DMS153 treated with DMSO at 0.1 percent for 48 hours (cell line): ENCODE data around the gene CUX1.
"Not testable (repeated sequence)": the region's sequence is repeated elsewhere in the genome, so short reads cannot be mapped to it uniquely, and the experiment has no call there.

ENCODE experiments used
- DNase-seq: peaks from one replicate; lab custom pipeline; 2025; ENCODE audit not compliant: unreplicated experiment; lab: John Stamatoyannopoulos, UW

The CUX1 gene

DNA sequence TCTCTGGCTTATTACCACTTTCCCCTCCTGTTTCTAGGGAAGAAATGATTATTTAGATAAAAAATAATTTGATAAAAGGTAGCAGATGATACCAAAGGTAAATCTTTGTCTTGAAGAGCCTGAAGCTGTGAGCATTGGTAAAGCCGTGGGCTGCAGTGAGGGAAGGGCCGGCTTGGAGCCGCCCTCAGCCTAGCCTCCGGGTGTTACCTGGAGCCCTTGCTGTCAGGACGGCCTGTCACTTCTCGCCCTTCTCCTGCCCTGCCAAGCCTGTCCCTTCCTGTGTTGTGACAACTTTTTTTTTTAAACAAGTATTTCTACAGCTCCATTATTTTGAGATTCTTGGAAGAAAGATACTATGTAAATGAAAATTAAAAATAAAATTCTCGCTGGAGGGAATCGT lies 7.0 kb downstream of the CUX1 start:
- DNase-seq: no peak

DNA sequence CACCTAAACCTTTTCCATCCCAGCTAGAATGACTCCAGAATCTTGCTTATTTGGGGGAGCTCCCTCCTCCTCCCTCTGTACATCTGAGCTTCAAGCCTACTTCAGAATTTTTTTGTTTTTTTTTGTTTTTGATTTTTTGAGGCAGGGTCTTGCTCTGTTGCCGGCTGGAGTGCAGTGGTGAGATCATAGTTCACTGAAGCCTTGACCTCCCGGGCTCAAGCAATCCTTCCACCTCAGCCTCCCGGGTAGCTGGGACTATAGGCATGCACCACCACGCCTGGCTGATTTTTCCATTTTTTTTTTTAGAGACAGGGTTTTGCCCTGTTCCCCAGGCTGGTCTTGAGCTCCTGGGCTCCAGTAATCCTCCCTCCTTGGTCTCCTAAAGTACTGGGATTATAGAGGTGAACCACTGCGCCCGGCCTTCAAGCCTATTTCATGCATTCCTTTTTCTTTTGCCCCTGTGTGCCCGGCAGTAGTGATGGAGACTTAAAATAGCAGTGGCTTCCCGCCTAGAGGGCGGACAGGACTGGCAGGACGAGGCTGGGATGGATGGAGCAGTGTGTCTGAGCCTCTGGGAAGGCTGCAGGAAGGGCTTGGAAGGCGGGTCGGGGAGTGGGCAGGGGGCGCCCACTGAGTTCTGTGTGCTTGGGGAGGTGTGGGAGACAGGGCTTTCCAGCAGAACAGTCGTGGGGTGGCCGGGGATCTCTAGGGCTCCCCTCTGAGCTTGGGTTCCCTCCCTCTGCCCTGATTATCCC lies 8.8 kb downstream of the CUX1 start:
- no peak for DNase-seq

DNA sequence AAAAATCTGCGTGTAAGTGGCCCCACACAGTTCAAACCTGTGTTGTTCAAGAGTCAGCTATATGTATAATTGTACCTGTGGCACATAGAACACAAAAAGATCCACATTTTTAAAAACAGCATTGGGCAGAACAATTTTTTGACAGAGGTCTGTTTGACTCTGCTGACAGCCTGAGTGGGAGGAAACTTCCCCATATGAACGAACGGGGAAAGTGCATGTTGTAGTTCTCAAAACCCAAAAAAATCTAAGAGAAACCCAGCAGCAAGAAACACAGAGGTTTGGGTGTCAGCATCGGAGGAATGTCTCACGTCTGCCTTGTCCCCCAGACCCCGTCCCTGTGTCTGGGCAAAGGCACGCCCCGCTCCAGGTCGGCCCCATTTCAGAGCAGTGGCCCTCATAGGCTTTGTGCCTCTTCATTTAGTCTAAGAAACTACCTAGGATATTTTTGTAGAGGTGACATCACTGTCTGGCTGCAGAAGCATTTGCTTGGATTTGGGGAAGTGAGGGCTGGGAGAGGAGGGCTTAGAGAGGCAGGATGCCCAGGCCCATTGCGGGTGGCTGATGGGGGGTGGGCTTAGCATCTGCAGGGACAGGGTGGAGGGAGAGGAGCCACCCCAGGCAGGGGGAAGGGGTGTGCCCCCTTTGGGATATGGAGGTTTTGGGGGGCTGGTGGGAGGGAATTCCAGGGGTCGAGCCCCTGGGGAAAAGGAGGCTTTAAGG lies 11.0 kb downstream of the CUX1 start:
- DNase-seq: no peak

DNA sequence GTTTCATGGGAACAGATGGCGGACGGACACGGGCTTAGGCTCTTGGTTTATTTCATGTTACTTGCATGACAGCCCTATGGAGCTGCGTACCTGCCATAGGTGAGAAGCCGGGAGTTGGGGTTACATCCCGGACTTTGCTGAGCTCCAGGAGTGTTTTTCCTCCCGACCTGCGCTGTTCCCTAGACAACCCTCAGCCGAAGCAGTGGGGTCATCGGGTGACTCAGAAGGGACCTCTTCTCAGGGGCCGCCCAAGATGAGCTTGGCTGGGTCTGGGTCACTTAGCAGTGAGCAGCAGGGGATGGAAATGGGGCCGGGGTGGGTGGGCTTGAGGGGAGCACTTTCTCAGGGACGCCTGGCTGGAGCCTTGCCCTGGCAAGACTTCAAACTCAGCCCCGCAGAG lies 11.9 kb downstream of the CUX1 start:
- DNase-seq: no peak

DNA sequence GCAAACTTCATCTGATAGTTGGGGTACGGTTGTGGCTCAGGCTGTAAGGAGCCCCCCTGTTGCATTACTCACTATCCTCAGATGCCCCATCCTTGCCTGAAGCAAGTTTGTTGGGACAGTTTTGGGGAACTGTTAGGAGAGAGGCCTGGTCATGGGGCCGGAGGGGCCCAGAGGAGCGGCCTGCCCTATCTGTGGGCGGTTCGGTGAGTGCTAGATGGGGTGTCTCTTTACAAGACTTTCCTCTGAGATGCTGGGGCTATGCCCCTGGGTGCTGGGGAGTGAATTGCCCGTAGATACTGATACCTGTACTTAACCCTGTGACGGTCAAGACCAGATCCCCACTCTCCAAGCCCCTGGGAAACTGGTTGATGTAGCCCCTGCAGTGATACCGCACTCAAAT lies 12.4 kb downstream of the CUX1 start:
- DNase-seq: no peak

DNA sequence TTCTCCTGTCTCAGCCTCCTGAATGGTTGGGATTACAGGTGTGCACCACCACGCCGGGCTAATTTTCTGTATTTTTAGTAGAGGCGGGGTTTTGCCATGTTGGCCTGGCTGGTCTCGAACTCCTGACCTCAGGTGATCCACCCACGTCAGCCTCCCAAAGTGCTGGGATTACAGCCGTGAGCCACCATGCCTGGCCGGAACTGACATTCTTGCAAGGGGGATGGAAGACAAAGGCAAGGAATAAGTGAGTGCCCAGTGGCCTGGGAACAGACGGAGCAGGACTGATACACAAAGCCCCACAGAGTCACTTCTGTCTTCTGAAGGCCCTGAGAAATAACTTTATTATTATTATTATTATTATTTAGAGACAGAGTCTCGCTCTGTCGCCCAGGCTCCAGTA lies 14.0 kb downstream of the CUX1 start:
- DNase-seq: not testable (repeated sequence)

DNA sequence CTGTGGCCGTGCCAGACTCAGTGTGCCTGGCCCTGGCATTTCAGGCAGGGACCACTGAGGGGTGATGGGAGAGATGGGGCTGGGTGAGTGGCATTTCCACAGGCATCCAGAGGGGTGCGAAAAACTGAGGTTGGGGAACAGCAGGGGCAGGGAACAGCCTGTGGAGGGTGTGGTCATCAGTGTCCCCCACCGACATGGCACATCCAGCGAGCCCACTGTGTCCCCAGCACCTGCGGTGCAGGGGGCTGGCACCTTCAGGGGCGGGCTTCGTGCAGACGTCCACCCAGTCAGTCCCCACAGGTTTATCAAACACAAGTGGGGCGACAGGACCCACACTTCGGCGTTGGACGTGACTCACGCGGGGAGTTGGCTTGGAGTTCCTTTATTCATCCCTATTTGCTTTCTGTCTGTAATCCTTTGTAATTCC lies 14.8 kb downstream of the CUX1 start:
- DNase-seq: no peak

DNA sequence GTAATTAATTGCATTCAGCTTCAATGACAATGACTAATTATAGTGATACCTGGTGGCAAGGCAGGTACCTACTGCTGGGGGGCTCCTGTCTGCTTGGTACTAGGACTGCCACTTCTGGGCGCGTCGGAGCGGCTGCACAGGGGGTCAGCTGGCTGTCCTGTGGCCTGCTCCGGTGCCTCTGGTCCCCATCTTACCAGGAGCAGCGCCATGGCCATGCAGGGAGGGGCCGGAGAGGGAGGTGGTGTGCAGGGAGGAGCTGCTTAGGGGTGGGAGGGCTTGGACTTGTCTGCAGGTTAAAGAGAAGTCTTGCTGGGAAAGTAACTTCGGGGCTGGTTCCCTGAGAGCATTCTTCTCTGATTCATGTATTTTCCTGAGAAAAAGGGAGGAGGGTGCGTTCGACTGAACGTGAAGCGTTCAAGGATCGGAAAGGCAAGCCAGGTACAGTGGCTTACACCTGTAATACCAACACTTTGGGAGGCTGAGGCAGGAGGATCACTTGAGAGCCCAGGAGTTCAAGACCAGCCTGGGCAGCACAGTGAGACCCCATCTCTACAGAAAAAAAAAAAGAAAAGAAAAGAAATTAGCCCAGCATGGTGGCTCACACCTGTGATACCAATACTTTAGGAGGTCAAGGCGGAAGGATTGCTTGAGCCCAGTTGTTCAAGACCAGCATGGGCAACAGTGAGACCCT lies 15.4 kb downstream of the CUX1 start:
- DNase-seq: no peak

DNA sequence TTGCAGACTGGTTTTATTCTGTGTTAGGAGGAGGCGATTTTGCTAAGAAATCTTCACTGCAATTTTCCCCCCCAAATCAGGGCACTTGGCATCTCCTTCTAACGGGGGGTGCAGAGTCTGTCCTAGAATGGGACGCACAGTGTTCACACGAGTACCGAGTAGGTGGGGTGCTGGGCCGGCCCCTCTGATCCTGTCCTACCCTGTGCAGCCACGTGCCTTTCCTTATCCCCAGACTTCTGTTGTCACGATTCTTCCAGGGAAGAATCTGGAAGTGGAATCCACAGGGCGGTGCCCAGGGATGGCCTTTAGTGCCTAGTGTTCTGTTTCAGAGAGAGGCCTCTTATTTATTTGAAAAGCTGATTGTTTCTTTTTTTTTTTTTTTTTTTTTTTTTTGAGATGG lies 16.4 kb downstream of the CUX1 start:
- DNase-seq: no peak

DNA sequence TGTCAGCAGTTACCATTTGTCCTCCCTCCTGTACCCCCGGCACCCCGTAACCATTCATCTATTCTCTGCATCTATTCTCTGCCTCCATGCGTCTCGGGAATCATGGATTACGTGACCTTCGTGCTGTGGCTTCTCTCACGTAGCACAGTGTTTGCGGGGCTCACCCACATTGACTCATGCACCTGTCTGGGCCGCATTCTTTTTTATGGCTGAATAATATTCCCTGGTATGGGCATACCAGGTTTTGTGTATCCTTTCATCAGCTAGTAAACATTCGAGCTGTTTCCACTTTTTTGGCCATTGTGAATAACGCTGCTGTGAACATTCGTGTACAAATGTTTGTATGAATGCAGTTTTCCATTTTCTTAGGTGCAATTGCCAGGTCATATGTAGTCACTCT lies 17.7 kb downstream of the CUX1 start:
- DNase-seq: no peak

DNA sequence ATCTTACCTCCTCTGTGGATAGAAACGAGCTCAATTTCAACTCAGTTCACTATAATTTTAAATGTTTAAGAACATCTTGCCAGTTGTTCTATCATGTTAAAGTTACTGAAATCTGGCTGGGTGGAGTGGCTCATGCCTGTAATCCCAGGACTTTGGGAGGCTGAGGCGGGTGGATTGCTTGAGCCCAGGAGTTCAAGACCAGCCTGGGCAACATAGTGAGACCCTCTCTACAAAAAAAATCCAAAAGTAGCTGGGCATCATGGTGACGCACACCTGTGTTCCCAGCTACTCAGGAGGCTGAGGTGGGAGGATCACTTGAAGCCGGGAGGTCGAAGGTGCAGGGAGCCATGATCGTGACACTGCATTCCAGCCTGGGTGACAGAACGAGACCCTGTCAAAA lies 20.0 kb downstream of the CUX1 start:
- not testable (repeated sequence) for DNase-seq

DNA sequence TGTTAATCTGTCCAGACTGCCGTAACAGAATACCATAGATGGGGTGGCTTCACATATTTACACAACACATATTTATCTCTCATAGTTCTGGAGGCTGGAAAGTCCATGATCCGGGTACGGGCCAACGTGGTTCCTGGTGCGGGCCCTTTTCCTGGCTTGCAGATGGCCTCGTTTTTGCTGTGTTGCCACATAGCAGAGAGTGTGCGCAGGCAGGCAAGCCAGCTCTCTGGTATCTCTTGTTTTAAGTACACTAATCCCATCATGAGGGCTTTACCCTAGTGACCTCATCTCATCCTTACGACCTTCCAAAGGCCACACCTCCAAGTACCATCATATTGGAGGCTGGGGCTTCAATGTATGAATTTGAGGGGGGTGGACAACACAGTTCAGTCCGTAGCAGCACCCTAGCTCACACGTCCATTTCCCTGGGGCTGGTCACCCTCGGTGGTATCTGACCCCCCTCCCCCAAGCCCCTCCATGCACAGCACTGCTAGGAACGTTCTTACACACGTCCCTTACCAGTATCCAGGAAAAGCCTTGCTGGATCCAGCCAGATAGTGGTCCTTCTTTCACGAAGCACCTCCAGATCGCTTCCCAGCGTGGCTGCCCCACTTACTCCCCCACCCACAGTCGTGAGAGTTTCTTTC lies 21.5 kb downstream of the CUX1 start:
- DNase-seq: no peak

DNA sequence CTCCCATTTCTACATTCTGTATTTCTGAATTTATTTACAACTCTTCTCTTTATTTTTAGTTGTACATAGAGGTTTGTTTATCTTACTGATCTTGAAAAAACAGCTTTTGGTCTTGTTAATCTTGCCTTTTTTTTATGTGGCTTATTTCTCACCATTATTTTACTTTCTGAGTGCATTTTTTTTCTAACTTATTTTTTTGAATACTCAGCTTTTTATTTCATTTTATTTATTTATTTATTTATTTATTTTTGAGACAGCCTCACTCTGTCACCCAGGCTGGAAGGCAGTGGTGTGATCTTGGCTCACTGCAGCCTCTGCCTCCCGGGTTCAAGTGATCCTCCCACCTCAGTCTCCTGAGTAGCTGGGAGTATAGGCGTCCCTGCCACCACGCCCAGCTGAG lies 23.9 kb downstream of the CUX1 start:
- no peak for DNase-seq

DNA sequence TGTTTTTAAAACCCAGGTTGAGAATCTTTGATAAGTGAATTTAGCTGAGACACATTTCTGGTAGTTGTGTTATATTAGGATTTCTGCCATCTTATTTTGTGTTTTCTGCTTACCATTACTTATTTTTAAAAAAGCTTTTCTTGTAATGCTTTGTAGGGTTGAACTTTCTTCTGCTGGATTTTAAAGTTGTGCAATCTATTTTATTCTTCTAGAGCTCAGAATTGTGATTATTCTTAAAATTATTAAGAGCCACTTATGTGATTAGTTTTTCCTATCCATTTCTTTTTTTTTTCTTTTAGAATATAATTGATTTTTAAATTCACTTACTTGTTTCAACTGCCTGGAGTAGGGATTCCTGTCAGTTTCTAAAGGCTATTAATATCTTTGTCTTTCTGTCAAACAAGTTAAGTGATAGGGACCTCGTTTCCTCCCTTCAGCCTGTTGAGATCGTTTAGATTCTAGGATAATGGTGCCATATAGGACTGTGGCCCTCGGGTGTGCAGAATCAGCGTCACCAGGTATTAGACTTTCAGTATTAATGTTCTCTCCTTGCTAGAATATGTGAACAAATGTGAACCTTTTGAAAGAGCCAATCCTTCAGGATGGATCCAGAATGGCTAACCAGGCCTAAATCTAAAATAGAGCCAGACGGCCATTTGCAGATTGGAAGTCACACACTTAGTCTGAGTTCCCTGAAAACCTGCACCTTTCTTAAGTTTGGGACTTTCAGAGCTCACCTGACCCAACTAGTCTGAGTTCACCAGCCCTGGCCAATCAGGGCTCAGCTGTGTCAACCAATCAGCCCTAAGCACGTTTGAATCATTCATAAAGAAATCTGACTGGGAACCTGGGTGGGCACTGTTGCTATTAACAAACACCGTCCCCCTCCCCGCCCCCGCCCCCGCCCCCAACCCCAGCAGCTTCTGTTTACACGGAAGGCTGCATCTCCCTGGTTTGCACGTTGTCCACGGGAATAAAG lies 26.2 kb downstream of the CUX1 start:
- no peak for DNase-seq

DNA sequence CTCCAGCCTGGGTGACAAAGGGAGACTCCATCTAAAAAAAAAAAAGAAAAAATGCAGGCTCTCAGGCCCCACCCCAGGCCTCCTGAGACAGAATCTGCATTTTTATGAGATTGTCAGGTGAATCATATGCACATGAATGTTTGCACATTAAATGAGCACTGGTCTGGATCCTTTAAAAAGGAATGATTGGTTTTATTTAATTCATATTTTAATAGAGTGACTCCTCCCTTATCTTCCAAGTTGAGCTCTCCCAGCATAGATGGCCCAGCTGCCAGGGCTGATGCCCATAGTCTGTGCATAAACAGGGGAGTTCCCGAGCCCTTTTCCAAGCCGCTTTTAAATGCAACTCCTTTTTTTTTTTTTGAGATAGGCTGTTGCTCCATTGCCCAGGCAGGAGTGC lies 28.5 kb downstream of the CUX1 start:
- DNase-seq: no peak

DNA sequence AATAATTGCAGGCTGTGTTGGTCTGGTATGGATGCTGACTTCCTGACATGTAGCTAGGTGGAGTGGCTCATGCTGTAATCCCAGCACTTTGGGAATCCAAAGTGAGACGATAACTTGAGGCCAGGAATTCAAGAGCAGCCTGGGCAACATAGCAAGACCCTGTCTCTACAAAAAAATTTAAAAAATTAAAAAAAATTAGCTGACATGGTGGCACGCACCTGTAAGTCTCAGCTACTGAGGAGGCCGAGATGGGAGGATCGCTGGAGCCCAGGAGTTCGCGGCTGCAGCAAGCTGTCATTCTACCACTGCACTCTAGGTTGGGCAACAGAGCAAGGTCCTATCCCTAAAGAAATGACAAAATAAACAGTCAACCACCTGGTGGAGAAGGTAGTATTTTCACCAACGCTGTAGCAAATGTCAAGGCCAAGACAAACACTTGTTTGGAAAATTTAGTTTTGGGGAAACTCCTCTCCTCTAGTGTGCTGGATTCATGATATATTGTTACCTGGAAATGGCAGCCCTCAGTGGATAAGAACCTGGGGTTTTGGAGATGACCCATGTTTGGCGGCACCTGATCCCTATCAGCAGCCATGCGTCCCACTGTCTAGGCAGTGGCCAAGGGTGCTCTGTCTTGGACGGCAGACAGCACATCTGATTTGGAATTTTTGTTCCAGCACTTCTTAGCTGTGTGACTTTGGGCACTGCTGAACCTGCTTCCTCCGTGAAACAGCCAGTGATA lies 29.5 kb downstream of the CUX1 start:
- DNase-seq: no peak

DNA sequence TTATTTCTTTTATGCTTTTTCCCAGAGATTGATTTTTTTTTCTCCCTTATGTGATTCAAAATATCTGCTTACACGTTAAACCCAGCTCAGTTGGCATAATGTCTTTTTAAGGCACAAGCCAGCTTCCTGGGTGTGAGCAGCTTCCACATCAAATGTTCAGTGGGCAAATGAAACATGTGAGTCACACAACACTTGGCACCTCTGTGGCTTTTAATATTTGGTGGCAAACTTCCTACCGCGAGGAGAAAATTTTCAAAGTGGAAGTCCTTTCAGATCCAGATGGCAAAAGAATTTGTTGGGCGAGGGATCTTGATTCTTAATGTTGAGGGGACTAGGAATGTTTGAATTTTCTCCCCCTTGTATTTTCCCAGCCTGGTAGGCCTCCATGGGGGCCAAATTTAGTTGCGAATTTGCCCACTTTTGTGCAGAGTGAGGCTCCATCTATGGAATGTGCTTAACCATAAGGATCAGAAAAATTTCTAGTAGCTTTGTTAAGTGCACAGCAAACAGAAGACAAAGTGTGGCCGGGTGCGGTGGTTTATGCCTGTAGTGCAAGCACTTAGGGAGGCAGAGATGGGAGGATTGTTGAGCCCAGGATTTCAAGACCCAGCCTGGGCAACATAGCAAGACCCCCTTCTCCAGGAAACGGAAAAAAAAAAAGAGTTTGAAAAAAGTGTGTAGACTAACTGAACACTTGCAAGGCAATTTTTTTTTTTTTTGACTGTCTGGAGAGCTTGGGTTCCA lies 31.0 kb downstream of the CUX1 start:
- no peak for DNase-seq

DNA sequence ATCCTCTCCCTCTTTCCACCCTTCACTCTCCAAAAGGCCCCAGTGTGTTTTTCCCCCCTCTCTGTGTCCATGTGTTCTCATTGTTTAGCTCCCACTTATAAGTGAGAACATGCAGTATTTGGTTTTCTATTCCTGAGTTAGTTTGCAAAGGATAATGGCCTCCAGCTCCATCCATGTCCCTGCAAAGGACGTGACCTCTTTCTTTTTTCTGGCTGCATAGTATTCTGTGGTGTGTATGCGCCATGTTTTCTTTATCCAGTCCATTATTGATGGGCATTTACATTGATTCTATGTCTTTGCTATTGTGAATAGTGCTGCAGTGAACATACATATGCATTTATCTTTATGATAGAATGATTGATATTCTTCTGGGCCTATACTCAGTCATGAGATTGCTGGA lies 31.9 kb downstream of the CUX1 start:
- DNase-seq: not testable (repeated sequence)

DNA sequence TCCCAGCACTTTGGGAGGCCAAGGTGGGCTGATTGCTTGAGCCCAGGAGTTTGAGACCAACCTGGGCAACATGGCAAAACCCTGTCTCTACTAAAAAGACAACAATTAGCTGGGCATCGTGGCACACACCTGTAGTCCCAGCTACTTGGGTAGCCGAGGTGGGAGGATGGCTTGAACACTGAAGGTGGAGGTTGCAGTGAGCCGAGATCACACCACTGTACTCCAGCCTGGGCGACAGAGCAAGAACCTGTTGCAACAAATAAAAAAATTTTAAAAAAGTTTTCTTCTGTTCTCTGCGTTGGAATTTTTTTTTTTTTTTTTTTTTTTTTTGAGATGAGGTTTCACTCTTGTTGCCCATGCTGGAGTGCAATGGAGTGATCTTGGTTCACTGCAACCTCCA lies 34.9 kb downstream of the CUX1 start:
- DNase-seq: not testable (repeated sequence)
